GM10266 (cell line): ENCODE data around the gene CFL1.

Source experiments
- DNase-seq: peaks from one replicate; pipeline ENCODE4 v3.0.0; 2012; ENCODE audit errors: extremely low spot score
- CTCF ChIP-seq: IDR thresholded peaks from 2 replicates; pipeline ENCODE4 v1.5.1; 2012; ENCODE audit warnings: mild to moderate bottlenecking, low read depth; ENCODE audit not compliant: control insufficient read depth, insufficient read depth; ENCODE audit errors: missing control alignments

CFL1 gene

GRCh38 chr11:65899356-65900124, 41.6 kb upstream of the CFL1 start:
- DNase-seq = peak; percentile 65
- no peak for TF ChIP-seq CTCF

GRCh38 chr11:65898656-65899355, 40.8 kb upstream of the CFL1 start:
- no peak for DNase-seq
- no peak for TF ChIP-seq CTCF

GRCh38 chr11:65897020-65897471, 39.1 kb upstream of the CFL1 start:
- no peak for DNase-seq
- no peak for TF ChIP-seq CTCF

- TF ChIP-seq CTCF = no peak
Measured at GRCh38 chr11:65896034-65896999, 38.3 kb upstream of the CFL1 start.

DNA sequence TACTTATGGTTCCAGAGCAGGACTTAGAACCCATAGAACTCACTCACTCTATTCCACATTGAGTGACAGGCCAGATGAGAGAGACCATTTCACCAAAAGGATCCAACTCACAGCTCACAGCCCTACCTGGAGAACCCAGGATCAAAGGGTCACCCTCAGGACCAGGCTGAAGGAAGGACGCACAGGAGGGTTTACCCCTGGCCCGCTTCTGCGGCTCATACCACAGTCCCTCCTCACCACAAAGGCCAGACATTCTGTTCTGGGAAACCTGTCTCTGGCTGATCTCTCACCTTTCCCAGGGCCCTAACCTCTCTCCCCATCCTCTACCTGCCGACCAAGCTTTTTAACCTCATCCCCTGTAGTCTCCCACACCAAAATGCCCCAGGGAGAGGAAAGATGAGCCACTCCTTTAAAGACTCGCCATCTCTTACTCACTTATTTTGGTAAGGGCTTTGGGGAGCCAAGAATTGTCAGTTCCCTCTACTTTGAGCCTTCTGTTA, 37.6 kb upstream of the CFL1 start:
- no peak for DNase-seq
- no peak for TF ChIP-seq CTCF

More at GRCh38 chr11:65896034-65896999, 38.3 kb upstream of the CFL1 start:
- DNase-seq = no peak

GRCh38 chr11:65894034-65894591, 36.1 kb upstream of the CFL1 start:
- no peak for DNase-seq
- TF ChIP-seq CTCF = peak; percentile 12
